Gastroesophageal sphincter (tissue), 4 donors: ENCODE measurements around the gene ELMOD3. TPM values are rescaled to one million over a fixed set of nuclear protein-coding genes. Genes with fewer than 3 reads are reported as not detected.

Experiments used
- ATAC-seq: fragments of 150-250 bp; one replicate; pipeline ENCODE4 v1.9.1; 2016; ENCODE audit warnings: mild to moderate bottlenecking, moderate library complexity
- H3K27ac ChIP-seq, 4 donors: fragments of 200-600 bp; sonication (generic) in 3 of 4; 1 replicate in 3 of 4; 2 replicates in 1 of 4; pipeline ENCODE4 v1.5.1; 2016 to 2019
- H3K27me3 ChIP-seq: fragments of 200-600 bp; sonication (generic); one replicate; pipeline ENCODE4 v1.5.1; 2019
- H3K36me3 ChIP-seq, 2 donors: fragments of 200-600 bp; sonication (generic); one replicate each; pipeline ENCODE4 v1.5.1; 2019; ENCODE audit warnings: control low read depth in 1 of 2
- H3K4me1 ChIP-seq, 3 donors: fragments of 200-600 bp; sonication (generic); 1 replicate in 2 of 3; 2 replicates in 1 of 3; pipeline ENCODE4 v1.5.1; 2016 to 2019; ENCODE audit warnings: control low read depth in 2 of 3
- H3K4me3 ChIP-seq, 2 donors: fragments of 200-600 bp; sonication (generic); one replicate each; pipeline ENCODE4 v1.5.1; 2019; ENCODE audit warnings: mild to moderate bottlenecking in 1 of 2, moderate library complexity in 1 of 2
- H3K9me3 ChIP-seq, 3 donors: fragments of 200-600 bp; sonication (generic); one replicate each; pipeline ENCODE4 v1.5.1; 2017 to 2019; ENCODE audit warnings: control low read depth in 2 of 3
- CTCF ChIP-seq, 4 experiments: fragments of 200-600 bp in 2 of 4; fragments of 450-650 bp in 2 of 4; sonication (generic) in 1 of 4; IDR thresholded peaks; one replicate each; pipeline ENCODE4 v1.5.1; 2017 to 2019; ENCODE audit warnings: antibody characterized with exemption in 4 of 4, mild to moderate bottlenecking in 2 of 4, moderate library complexity in 2 of 4
- EP300 ChIP-seq: sonication (generic); formaldehyde crosslinking; IDR thresholded peaks from one replicate; pipeline ENCODE4 v1.6.1; 2017; ENCODE audit warnings: antibody characterized with exemption, mild to moderate bottlenecking
- POLR2A ChIP-seq, 2 donors: fragments of 450-650 bp; IDR thresholded peaks; one replicate each; pipeline ENCODE4 v1.6.1; 2017; ENCODE audit warnings: antibody characterized with exemption in 2 of 2, mild to moderate bottlenecking in 2 of 2, moderate library complexity in 1 of 2
- POLR2AphosphoS5 ChIP-seq: sonication (generic); formaldehyde crosslinking; IDR thresholded peaks from one replicate; pipeline ENCODE4 v1.6.1; 2017; ENCODE audit warnings: antibody characterized with exemption
- WGBS, 2 donors: methylation state at CpG; one replicate each; pipeline ENCODE4 v1.1.5; 2018; ENCODE audit warnings: low coverage in 1 of 2; 5-methylcytosine and 5-hydroxymethylcytosine counted together
- total RNA-seq, 4 donors: library from RNA; depleted of rRNA; stranded (reverse); fragments of >200 nt; gene quantifications; one replicate each; pipeline ENCODE4 v1.1.0, GENCODE V29; 2016

ELMOD3 gene
- 10 to 100 TPM; 12.4 to 25.8 (median 18.0) TPM for total RNA-seq

DNA sequence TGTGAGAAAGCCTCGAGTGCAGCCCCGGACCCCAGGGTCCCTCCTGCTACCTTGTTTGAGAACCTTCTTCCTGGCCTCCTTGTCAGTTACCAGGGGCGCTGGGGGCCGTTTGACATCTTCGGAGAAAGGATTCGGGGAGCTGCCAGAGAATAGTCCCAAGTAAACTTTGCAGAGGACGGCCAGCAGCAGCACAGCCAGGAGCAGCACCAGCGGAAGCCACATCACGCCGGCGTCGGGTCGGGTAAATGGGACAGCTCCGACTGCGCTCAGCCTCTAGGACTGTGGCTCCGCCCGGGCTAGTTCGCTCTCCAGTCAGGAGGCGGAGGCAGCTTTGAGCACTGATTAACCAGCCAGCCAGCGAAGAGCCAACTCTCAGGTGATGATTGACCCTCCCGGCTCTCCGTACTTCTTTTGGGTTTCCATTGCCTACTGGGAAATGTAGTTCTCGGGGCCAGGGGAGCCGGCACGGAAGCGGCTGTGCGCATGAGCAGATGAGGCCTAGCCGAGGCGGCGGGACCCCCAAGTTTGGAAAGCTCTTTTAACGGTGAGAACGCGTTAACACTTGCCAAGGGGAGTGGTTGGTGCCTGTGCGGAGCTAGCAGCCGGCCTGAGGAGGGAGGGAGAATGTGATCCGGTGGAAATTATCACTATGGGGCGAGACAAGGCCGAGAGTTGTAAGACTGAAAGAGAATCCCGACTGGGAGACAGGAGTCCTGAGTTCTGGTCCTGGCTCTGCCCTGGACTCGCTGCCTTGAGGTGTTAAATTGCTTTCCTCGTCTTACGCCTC is at the start of gene ELMOD3, which contains the start of gene RETSAT:
Gene ELMOD3, plus strand, starts transcription at position 484 of the 787 bp plus-strand sequence. CDS start 2,430 bp downstream, outside the sequence.
Gene RETSAT, minus strand, starts transcription at position 243 of the 787 bp plus-strand sequence. Its CDS starts 21 bp downstream, at position 222.
- Histone ChIP-seq H3K4me1 (peaks cover 0 to 72% (median 9%) of the 10 kb centered on the region in 3 donors), H3K4me3 (peak within 1 kb of the TSS; percentile 73 to 88), H3K9me3 (no peaks in the 10 kb centered on the region), H3K27me3 (no peaks in the 10 kb centered on the region), H3K27ac (peak within 1 kb of the TSS; percentile 63 to 89 (median 84)), H3K36me3 (peaks cover 0 to 61% of the 10 kb centered on the region in 2 donors)
- ATAC-seq = peak; percentile 99
- TF ChIP-seq POLR2A (IDR thresholded peaks at IDR 0.05) (peak; percentile 85 to 89), CTCF (IDR thresholded peaks at IDR 0.05) (no peak), POLR2AphosphoS5 (peak; percentile 92)
- WGBS, 2 donors = 0% methylated on average over 4 to 17 of the region's 42 CpGs

GRCh38 chr2:85307527-85307897 is 47.1 kb upstream of the ELMOD3 start:
- peaks cover 0 to 32% (median 10%) of the 10 kb centered on the region in 3 donors for H3K4me1 ChIP-seq
- WGBS, 2 donors = 78 to 88% methylated on average over 3 to 5 of the region's 9 CpGs
- peak overlapping the region in 1 of 4 donors; percentile 33 for H3K27ac ChIP-seq
- TF ChIP-seq CTCF (IDR thresholded peaks at IDR 0.05) = no peak
- TF ChIP-seq POLR2A (IDR thresholded peaks at IDR 0.05) = no peak
- TF ChIP-seq EP300 = no peak
- TF ChIP-seq POLR2AphosphoS5 = no peak
- H3K4me3 ChIP-seq = no peak overlapping the region
- H3K27me3 ChIP-seq = no peaks in the 10 kb centered on the region
- H3K36me3 ChIP-seq = peaks cover 0 to 75% of the 10 kb centered on the region in 2 donors
- ATAC-seq = no peak
- no peaks in the 10 kb centered on the region for H3K9me3 ChIP-seq

DNA sequence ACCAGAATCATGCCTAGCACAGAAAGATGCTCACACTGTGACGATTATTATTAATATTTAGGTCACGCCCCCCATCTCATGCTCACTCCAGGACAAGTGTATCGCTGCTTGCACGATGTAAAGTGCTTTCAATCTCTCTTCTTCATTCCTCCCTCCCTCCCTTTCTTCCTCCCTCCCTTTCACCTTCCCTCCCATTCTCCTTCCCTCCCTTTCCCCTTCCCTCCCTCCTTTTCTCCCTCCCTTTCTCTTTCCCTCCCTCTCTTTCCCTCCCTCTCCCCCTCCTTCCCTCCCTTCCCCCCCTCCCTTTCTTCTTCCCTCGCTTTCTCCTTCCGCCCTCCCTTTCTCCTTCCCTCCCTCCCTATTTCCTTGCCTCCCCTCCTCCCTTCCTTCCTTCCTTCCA is 46.4 kb upstream of the ELMOD3 start:
- H3K4me3 ChIP-seq = no peak overlapping the region
- ATAC-seq = no peak
- H3K27me3 ChIP-seq = no peaks in the 10 kb centered on the region
- TF ChIP-seq CTCF (IDR thresholded peaks at IDR 0.05) = no peak
- TF ChIP-seq POLR2A (IDR thresholded peaks at IDR 0.05) = no peak
- no peak for TF ChIP-seq POLR2AphosphoS5
- TF ChIP-seq EP300 = no peak
- 78 to 100% methylated on average over 1 to 4 of the region's 6 CpGs for WGBS, 2 donors
- H3K27ac ChIP-seq = peak overlapping the region in 1 of 4 donors; percentile 60
- H3K4me1 ChIP-seq = peaks cover 0 to 32% (median 10%) of the 10 kb centered on the region in 3 donors
- H3K36me3 ChIP-seq = peaks cover 0 to 68% of the 10 kb centered on the region in 2 donors
- no peaks in the 10 kb centered on the region for H3K9me3 ChIP-seq

GRCh38 chr2:85308896-85309555 is 45.5 kb upstream of the ELMOD3 start:
- no peak for TF ChIP-seq POLR2A (IDR thresholded peaks at IDR 0.05)
- TF ChIP-seq EP300 = no peak
- no peak for TF ChIP-seq POLR2AphosphoS5
- TF ChIP-seq CTCF (IDR thresholded peaks at IDR 0.05) = no peak
- no peaks in the 10 kb centered on the region for H3K27me3 ChIP-seq
- no peaks in the 10 kb centered on the region for H3K9me3 ChIP-seq
- H3K36me3 ChIP-seq = peaks cover 0 to 66% of the 10 kb centered on the region in 2 donors
- peaks cover 0 to 32% (median 10%) of the 10 kb centered on the region in 3 donors for H3K4me1 ChIP-seq
- peak; percentile 53 for ATAC-seq
- no peak overlapping the region for H3K4me3 ChIP-seq
- WGBS, 2 donors = 20 to 31% methylated on average over 2 to 9 of the region's 15 CpGs
- H3K27ac ChIP-seq = peak overlapping the region in 3 of 4 donors; percentile 36 to 64 (median 60)
